HEK293 (cell line): ENCODE results near the gene SPRN.

Experiments
- CTCF ChIP-seq: fragments of 450-650 bp; formaldehyde crosslinking; IDR thresholded peaks from 2 replicates; pipeline ENCODE4 v1.5.1; 2016; ENCODE audit warnings: missing biosample characterization, missing genetic modification characterization
- REPIN1 ChIP-seq: fragments of 450-650 bp; formaldehyde crosslinking; IDR thresholded peaks from 2 replicates; pipeline ENCODE4 v1.5.1; 2017; ENCODE audit warnings: missing biosample characterization, missing genetic modification characterization, low read depth
- WT1 ChIP-seq: fragments of 450-650 bp; formaldehyde crosslinking; IDR thresholded peaks from 2 replicates; pipeline ENCODE4 v1.5.1; 2016; ENCODE audit warnings: missing biosample characterization, missing genetic modification characterization
- YY1 ChIP-seq: fragments of 450-650 bp; formaldehyde crosslinking; IDR thresholded peaks from 2 replicates; pipeline ENCODE4 v1.5.1; 2018; ENCODE audit warnings: missing biosample characterization, missing genetic modification characterization
- YY2 ChIP-seq: fragments of 450-650 bp; formaldehyde crosslinking; IDR thresholded peaks from 2 replicates; pipeline ENCODE4 v1.5.1; 2016; ENCODE audit warnings: missing biosample characterization, missing genetic modification characterization
- ZBTB1 ChIP-seq: fragments of 450-650 bp; formaldehyde crosslinking; IDR thresholded peaks from 2 replicates; pipeline ENCODE4 v1.5.1; 2016; ENCODE audit warnings: missing biosample characterization, missing genetic modification characterization
- ZBTB11 ChIP-seq: fragments of 450-650 bp; formaldehyde crosslinking; conservative IDR thresholded peaks from 2 replicates; pipeline ENCODE4 v1.5.1; 2016; ENCODE audit warnings: low read depth, missing biosample characterization, missing genetic modification characterization
- ZBTB44 ChIP-seq: fragments of 450-650 bp; IDR thresholded peaks from 2 replicates; pipeline ENCODE4 v1.5.1; 2018; ENCODE audit warnings: missing biosample characterization, mild to moderate bottlenecking, missing genetic modification characterization
- ZBTB48 ChIP-seq: fragments of 450-650 bp; formaldehyde crosslinking; IDR thresholded peaks from 2 replicates; pipeline ENCODE4 v1.5.1; 2016; ENCODE audit warnings: missing biosample characterization, missing genetic modification characterization
- ZFP41 ChIP-seq: fragments of 450-650 bp; formaldehyde crosslinking; IDR thresholded peaks from 2 replicates; pipeline ENCODE4 v1.5.1; 2016; ENCODE audit warnings: missing biosample characterization, missing genetic modification characterization, borderline replicate concordance
- ZFP69B ChIP-seq: fragments of 450-650 bp; formaldehyde crosslinking; IDR thresholded peaks from 2 replicates; pipeline ENCODE4 v1.5.1; 2016; ENCODE audit warnings: missing biosample characterization, missing genetic modification characterization
- ZIC2 ChIP-seq: fragments of 450-650 bp; formaldehyde crosslinking; IDR thresholded peaks from 2 replicates; pipeline ENCODE4 v1.5.1; 2016; ENCODE audit warnings: missing biosample characterization, missing genetic modification characterization
- ZNF114 ChIP-seq: fragments of 450-650 bp; formaldehyde crosslinking; IDR thresholded peaks from 2 replicates; pipeline ENCODE4 v1.5.0; 2017; ENCODE audit warnings: missing biosample characterization, missing genetic modification characterization
- ZNF121 ChIP-seq: fragments of 450-650 bp; formaldehyde crosslinking; IDR thresholded peaks from 2 replicates; pipeline ENCODE4 v1.5.1; 2016; ENCODE audit warnings: missing biosample characterization, missing genetic modification characterization
- ZNF140 ChIP-seq: fragments of 450-650 bp; formaldehyde crosslinking; IDR thresholded peaks from 2 replicates; pipeline ENCODE4 v1.5.1; 2016; ENCODE audit warnings: missing biosample characterization, missing genetic modification characterization
- ZNF157 ChIP-seq: fragments of 450-650 bp; formaldehyde crosslinking; IDR thresholded peaks from 2 replicates; pipeline ENCODE4 v1.5.1; 2016; ENCODE audit warnings: missing biosample characterization, missing genetic modification characterization
- ZNF24 ChIP-seq: fragments of 450-650 bp; formaldehyde crosslinking; IDR thresholded peaks from 2 replicates; pipeline ENCODE4 v1.5.1; 2016; ENCODE audit warnings: missing biosample characterization, missing genetic modification characterization
- ZNF26 ChIP-seq: fragments of 450-650 bp; formaldehyde crosslinking; IDR thresholded peaks from 2 replicates; pipeline ENCODE4 v1.5.1; 2016; ENCODE audit warnings: missing biosample characterization, missing genetic modification characterization
- ZNF311 ChIP-seq: fragments of 450-650 bp; formaldehyde crosslinking; IDR thresholded peaks from 2 replicates; pipeline ENCODE4 v1.5.1; 2017; ENCODE audit warnings: missing biosample characterization, missing genetic modification characterization, borderline replicate concordance
- ZNF37A ChIP-seq: fragments of 450-650 bp; IDR thresholded peaks from 2 replicates; pipeline ENCODE4 v1.5.1; 2018; ENCODE audit warnings: missing biosample characterization, missing genetic modification characterization
- ZNF580 ChIP-seq: fragments of 450-650 bp; formaldehyde crosslinking; IDR thresholded peaks from 2 replicates; pipeline ENCODE4 v1.5.1; 2016; ENCODE audit warnings: missing biosample characterization, missing genetic modification characterization
- ZNF610 ChIP-seq: fragments of 450-650 bp; formaldehyde crosslinking; IDR thresholded peaks from 2 replicates; pipeline ENCODE4 v1.5.1; 2016; ENCODE audit warnings: missing biosample characterization, missing genetic modification characterization, borderline replicate concordance
- ZNF621 ChIP-seq: fragments of 450-650 bp; formaldehyde crosslinking; IDR thresholded peaks from 2 replicates; pipeline ENCODE4 v1.5.1; 2017; ENCODE audit warnings: missing biosample characterization, missing genetic modification characterization
- ZNF629 ChIP-seq: fragments of 450-650 bp; formaldehyde crosslinking; IDR thresholded peaks from 2 replicates; pipeline ENCODE4 v1.5.1; 2017; ENCODE audit warnings: missing biosample characterization, missing genetic modification characterization
- ZNF658 ChIP-seq: fragments of 450-650 bp; formaldehyde crosslinking; IDR thresholded peaks from 2 replicates; pipeline ENCODE4; 2016; ENCODE audit warnings: missing biosample characterization, missing genetic modification characterization
- ZNF660 ChIP-seq: fragments of 450-650 bp; IDR thresholded peaks from 2 replicates; pipeline ENCODE4 v1.5.1; 2018; ENCODE audit warnings: missing biosample characterization, mild to moderate bottlenecking, missing genetic modification characterization
- ZNF692 ChIP-seq: fragments of 450-650 bp; formaldehyde crosslinking; IDR thresholded peaks from 2 replicates; pipeline ENCODE4 v1.5.1; 2016; ENCODE audit warnings: missing biosample characterization, missing genetic modification characterization
- ZSCAN16 ChIP-seq: fragments of 450-650 bp; formaldehyde crosslinking; IDR thresholded peaks from 2 replicates; pipeline ENCODE4 v1.5.1; 2016; ENCODE audit warnings: missing biosample characterization, missing genetic modification characterization
- ZSCAN5A ChIP-seq: fragments of 450-650 bp; formaldehyde crosslinking; IDR thresholded peaks from 2 replicates; pipeline ENCODE4 v1.5.1; 2016; ENCODE audit warnings: missing biosample characterization, missing genetic modification characterization

The SPRN gene

GRCh38 chr10:133375357-133376115, 48.9 kb downstream of the SPRN start (continued):
- peak; percentile 27; the same call in 1 of the 2 replicates for TF ChIP-seq ZBTB11 (tag by site-specific recombination)
- TF ChIP-seq ZNF610 (tag by site-specific recombination) = no peak
- TF ChIP-seq ZNF660 = peak; percentile 68; the same call in 1 of the 2 replicates
- peak; percentile 73 for TF ChIP-seq ZNF24
- no peak for TF ChIP-seq ZNF580 (tag by site-specific recombination)
- no peak for TF ChIP-seq ZBTB1 (tag by site-specific recombination)
- no peak for TF ChIP-seq ZSCAN16 (tag by site-specific recombination)
- TF ChIP-seq ZNF157 (tag by site-specific recombination) = no peak
- TF ChIP-seq ZNF621 = no peak
- peak; percentile 95 for TF ChIP-seq ZNF629 (tag by site-specific recombination)
- TF ChIP-seq ZNF311 (tag by site-specific recombination) = no peak
- peak; percentile 67 for TF ChIP-seq ZNF692 (tag by site-specific recombination)
- TF ChIP-seq ZNF121 (tag by site-specific recombination) = no peak
- no peak for TF ChIP-seq YY1 (tag by site-specific recombination)
- peak; percentile 28; the same call in 1 of the 2 replicates for TF ChIP-seq ZBTB48 (tag by site-specific recombination)
- no peak for TF ChIP-seq ZSCAN5A (tag by site-specific recombination)
- no peak for TF ChIP-seq ZNF26 (tag by site-specific recombination)
- TF ChIP-seq REPIN1 (tag by site-specific recombination) = no peak
- TF ChIP-seq ZBTB44 = peak; percentile 69; the same call in 1 of the 2 replicates
- TF ChIP-seq WT1 (tag by site-specific recombination) = 0 out of 2 replicates have a peak, but pooled peaks have one; percentile 19
- TF ChIP-seq CTCF = no peak
- no peak; the same call in 1 of the 2 replicates for TF ChIP-seq ZFP69B
- TF ChIP-seq ZIC2 = peak; percentile 100
- no peak for TF ChIP-seq ZNF37A (tag by site-specific recombination)
- TF ChIP-seq YY2 = no peak
- TF ChIP-seq ZNF658 (tag by site-specific recombination) = no peak
- TF ChIP-seq ZNF114 (tag by site-specific recombination) = no peak
- TF ChIP-seq ZFP41 (tag by site-specific recombination) = no peak
- TF ChIP-seq ZNF140 (tag by site-specific recombination) = no peak
